GM18499 (cell line): ENCODE measurements around the gene SUPT7L.
"Not testable (repeated sequence)": the region's sequence is repeated elsewhere in the genome, so short reads cannot be mapped to it uniquely, and the experiment has no call there.

ENCODE experiments used
- ATAC-seq: cut with Tn5 transposase; IDR thresholded peaks from one replicate; pipeline ENCODE4 v1.9.1; 2021; ENCODE audit warnings: moderate number of reproducible peaks; ENCODE audit not compliant: insufficient read depth, unreplicated experiment

The SUPT7L gene

GRCh38 chr2:27687232-27687631 is 23.8 kb upstream of the SUPT7L start:
- no peak for ATAC-seq

DNA sequence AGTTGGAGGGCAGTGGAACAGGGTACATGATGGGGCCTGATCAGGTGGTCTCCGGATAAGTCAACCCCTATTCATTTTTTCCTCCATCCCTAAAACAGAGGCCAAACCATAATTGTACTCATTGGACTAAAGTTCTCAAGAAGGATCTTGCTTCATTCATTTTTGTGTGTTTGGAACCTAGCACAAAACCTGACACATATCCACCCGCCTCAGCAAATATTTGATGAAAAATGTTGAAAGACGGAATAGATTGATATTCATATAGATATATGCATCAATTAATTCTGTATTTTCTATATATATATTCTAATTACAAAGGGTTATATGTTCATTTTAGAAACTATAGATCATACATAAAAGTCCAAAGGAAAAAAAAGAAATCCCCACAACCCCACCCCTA is 22.2 kb upstream of the SUPT7L start:
- ATAC-seq, result no peak

DNA sequence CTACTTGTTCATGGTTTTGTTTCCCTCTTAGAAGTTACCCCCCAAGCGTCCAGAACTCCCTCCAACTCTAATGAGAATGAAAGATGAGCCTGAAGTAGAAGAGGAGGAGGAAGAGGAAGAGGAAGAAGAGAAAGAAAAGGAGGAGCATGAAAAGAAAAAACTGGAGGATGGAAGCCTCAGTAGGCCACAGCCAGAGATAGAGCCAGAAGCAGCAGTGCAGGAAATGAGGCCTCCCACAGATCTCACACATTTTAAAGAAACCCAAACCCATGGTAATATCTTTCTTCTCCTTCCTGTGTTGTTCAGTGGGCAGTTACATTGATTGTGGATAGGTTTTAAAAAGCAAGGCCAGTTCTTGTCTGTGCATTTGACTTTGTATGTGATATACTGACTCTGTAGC is 21.6 kb upstream of the SUPT7L start:
- ATAC-seq, result not testable (repeated sequence)

- no peak for ATAC-seq
Observed at GRCh38 chr2:27683390-27684071, 20.1 kb upstream of the SUPT7L start.

GRCh38 chr2:27682334-27682771 is 18.9 kb upstream of the SUPT7L start:
- not testable (repeated sequence) for ATAC-seq

GRCh38 chr2:27681841-27682240 is 18.4 kb upstream of the SUPT7L start:
- no peak for ATAC-seq

DNA sequence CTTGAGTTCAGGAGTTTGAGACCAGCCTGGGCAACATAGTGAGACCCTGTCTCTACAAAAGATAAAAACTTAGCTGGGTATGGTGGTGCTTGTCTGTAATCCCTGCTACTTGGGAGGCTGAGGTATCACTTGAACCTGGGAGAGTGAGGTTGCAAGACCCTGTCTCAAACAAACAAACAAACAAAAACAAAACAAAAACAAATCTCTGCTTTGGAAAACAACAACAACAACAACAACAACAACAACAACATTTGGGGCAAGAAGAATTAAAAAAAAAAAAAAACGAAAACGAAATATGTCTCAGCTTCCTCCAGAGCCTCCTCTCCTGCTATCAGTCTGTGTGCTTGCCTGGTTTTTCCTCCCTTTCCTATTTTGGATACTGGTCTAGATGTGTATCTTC is 17.2 kb upstream of the SUPT7L start:
- no peak for ATAC-seq

GRCh38 chr2:27672723-27673486 is 9.5 kb upstream of the SUPT7L start:
- ATAC-seq, result no peak

DNA sequence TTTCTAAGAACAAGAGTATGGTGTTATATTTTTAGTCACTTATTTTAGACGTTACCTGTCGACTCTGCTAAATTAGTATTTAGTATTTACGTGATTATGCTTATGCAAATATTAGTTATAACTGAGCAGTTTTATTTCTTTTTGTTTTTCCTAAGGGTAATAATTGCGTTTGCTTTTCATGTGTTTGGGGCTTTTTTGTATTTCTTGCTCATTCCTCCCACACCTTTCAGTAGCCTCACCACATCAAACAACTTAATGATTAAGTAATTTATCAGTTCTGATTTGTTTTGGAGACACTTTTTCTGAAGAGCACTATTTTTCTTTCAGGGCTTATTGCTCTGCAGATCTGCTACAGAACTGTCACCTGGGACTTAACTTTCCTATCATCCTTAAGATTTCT is 7.8 kb upstream of the SUPT7L start:
- no peak for ATAC-seq

DNA sequence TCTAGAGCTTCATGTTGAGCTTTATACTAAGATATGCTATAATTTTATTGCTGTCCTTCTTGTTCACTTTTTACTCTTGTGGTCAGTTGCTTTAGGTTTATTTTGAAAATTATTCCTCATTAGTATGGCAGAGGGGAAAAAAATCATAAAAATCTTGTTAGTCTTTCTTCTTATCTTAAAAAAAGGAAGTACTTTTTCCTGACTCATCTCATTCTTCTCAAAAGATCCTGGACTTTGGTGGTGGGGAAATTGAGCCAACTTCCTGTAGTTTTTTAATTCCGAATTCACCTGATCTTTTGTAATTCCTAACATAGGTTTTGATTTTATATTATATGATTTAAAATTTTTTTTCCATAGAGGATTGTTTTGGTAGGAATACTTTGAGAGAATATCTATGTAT is 4.0 kb upstream of the SUPT7L start:
- ATAC-seq, result no peak

- no peak for ATAC-seq
Observed at GRCh38 chr2:27664622-27665363, 1.4 kb upstream of the SUPT7L start.

DNA sequence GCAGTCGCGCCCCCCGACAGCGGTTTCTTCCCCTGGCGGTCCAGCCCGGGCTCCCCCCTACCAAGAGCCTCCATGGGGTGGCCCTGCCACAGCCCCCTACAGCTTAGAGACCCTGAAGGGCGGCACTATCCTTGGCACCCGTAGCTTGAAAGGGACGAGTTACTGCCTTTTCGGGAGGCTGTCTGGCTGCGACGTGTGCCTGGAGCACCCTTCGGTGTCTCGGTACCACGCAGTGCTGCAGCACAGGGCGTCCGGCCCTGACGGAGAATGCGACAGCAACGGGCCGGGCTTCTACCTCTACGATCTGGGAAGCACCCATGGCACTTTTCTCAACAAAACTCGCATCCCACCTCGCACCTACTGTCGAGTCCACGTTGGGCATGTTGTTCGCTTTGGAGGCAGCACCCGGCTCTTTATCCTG is 750 bp upstream of the SUPT7L start:
- ATAC-seq, result no peak

- no peak for ATAC-seq
Observed at GRCh38 chr2:27661371-27661770, 2.0 kb downstream of the SUPT7L start.

DNA sequence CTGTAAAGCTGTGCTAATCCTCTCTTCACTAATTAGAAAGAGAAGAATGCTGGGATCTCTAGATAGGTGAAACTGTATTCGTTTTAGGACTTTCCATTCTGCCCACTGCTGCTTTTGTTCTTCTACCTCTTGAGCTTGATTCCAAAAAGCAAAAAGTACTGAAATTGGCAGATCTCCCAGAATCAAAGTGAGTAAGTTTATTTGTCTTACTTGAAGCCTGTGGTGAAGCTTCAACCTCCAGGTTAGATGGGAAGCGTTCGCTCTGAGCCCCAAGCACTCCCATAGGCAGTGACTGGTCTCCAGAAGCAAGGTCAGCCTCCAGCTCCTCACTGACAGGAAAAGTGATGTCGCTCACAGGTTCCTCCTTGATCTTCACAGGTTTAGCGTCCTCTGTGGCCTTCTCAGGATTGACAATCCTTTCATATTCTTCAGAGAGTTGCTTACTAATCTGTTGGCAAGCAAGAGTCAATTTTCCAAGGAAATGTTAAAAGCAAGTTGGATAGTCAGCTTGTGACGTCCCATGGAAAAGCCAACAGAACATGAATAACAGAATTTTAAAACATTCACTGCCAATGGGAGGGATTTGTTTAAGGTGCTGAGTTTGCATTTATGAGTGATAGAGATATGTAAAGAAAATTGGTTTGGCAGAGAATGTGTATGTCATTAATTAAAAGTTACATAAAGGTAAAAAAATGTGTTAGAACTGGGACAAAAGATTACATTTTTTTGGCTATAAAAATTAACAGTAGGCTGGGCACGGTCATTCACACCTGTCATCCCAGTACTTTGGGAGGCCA is 8.1 kb downstream of the SUPT7L start:
- no peak for ATAC-seq

DNA sequence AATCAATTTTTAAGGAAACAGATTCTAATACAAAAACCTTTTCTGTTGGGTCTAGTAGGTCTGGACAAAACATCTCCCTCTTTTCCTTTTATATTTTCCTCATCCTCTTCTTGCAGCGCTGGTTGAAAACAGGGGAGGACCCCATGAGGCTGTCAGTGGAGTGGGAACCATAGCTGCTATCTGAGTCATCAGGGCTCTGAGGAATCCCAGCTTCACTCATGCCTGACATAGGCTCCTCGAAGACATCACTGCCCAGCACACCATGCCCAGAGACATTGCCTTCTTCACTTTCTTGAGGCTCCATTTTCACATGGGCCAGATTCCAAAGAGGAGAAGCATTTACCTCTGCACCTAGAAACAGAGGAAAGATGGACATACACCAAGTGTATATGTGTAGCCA is 10.0 kb downstream of the SUPT7L start:
- ATAC-seq, result no peak

DNA sequence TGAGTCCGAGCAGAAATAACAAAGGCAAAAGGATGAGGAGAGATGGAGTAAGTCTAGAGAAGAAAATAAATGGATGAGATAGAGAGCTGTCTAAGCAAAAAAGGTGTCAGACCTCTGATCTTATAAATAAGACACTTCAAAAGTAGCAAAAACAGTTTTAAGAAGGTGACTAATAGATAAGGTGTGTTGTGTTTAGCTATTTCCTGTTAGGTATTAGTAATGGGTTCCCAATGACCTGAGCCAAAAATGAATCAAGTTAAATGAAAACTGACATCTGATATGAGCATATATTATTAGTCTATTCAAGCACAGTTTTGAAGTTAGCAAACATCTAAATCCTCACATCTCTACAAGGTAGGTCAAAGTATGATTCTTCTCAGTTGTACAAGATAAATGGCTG is 10.6 kb downstream of the SUPT7L start:
- no peak for ATAC-seq

DNA sequence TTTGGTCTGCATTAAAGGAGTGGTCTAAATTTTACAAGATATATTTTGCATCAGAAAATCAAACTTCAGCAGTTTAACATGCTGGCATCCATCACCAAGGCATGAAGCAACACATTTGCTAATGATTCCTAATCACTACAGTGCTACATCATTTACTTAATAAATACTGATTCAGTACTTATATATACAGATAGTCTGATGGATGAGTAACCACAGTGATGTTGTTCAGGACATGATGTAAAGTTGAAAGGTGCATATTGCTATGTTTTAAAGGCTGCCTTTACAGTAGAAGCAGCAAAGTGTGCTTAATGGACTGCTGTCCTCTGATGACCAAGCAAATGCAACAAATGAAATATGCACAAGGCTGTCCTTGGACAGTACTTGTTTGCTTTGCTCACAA is 11.1 kb downstream of the SUPT7L start:
- ATAC-seq, result no peak

DNA sequence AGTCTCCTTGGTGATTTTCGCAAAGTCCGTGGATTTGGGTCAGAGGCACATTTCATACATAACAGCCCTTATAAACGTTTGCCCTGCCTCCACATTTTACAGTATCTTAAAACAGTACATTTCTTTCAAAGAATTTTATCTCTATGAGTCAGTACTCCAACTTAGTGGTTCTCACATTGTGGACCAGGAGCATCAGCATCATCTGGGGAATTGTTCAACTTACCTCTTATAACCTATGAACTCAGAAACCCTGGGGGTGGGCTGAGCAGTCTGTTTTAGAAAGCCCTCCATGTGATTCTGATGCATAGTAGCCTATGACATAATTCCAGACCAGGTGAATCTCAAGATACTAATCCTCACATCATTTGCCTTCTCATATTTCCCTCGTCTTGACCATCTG is 12.4 kb downstream of the SUPT7L start:
- ATAC-seq, result no peak

- ATAC-seq, result no peak
Observed at GRCh38 chr2:27647737-27648136, 15.7 kb downstream of the SUPT7L start.

GRCh38 chr2:27647289-27647688 is 16.1 kb downstream of the SUPT7L start:
- no peak for ATAC-seq
